ENCODE results near the gene TNFAIP8L2. TPM values are rescaled to one million over a fixed set of nuclear protein-coding genes. Genes with fewer than 3 reads are reported as not detected.

The TNFAIP8L2 gene
- total RNA-seq, 2 experiments from 2014 or later = 33.7 to 38.4 TPM

- Mint-ChIP-seq H3K9me3 (no peaks in the 10 kb centered on the region), H3K4me1 (peaks cover 21% of the 10 kb centered on the region), H3K27me3 (peaks cover 9% of the 10 kb centered on the region), H3K27ac (no peak overlapping the region), H3K4me3 (no peak overlapping the region), H3K36me3 (ENCODE audit: low read depth) (no peaks in the 10 kb centered on the region)
- ChIA-PET CTCF (interaction anchor here (0.5 to 2.9 kb wide), 7 partner anchors 9 to 116 kb away, joined by 3 to 11 read pairs (median 4); partner anchors contain the start of gene TNFAIP8L2), POLR2A (no interaction called here)
- DNase-seq = no peak
Measured at GRCh38 chr1:151134991-151135390, 21.5 kb upstream of the TNFAIP8L2 start.

- Mint-ChIP-seq H3K4me3 (no peak overlapping the region), H3K36me3 (ENCODE audit: low read depth) (no peaks in the 10 kb centered on the region), H3K27ac (no peak overlapping the region), H3K4me1 (peaks cover 18% of the 10 kb centered on the region), H3K27me3 (peaks cover 5% of the 10 kb centered on the region), H3K9me3 (no peaks in the 10 kb centered on the region)
- POLR2A ChIA-PET = interaction anchor here (0.6 kb wide), 1 partner anchor 11 kb away, joined by 4 read pairs; the partner anchor contains the start of gene SEMA6C
- CTCF ChIA-PET = interaction anchor here (1.0 to 2.9 kb wide), 6 partner anchors 8 to 38 kb away, joined by 4 to 11 read pairs (median 4); partner anchors contain the start of gene TNFAIP8L2
- DNase-seq = no peak
Measured at GRCh38 chr1:151135433-151136385, 20.7 kb upstream of the TNFAIP8L2 start.

GRCh38 chr1:151137789-151138188 is 18.7 kb upstream of the TNFAIP8L2 start:
- POLR2A ChIA-PET = no interaction called here

GRCh38 chr1:151142411-151143056 is 13.9 kb upstream of the TNFAIP8L2 start:
- Mint-ChIP-seq H3K36me3 (ENCODE audit: low read depth) (no peaks in the 10 kb centered on the region), H3K4me3 (no peak overlapping the region), H3K9me3 (no peaks in the 10 kb centered on the region), H3K27me3 (peaks cover 15% of the 10 kb centered on the region), H3K4me1 (peaks cover 13% of the 10 kb centered on the region), H3K27ac (no peak overlapping the region)
- DNase-seq = no peak
- CTCF ChIA-PET = interaction anchor here (0.6 to 1.8 kb wide), 8 partner anchors 10 to 119 kb away, joined by 3 to 4 read pairs (median 3); partner anchors contain the start of genes C1orf56 and TNFAIP8L2
- POLR2A ChIA-PET = no interaction called here

More at GRCh38 chr1:151137789-151138188, 18.7 kb upstream of the TNFAIP8L2 start:
- H3K4me3 Mint-ChIP-seq = no peak overlapping the region
- H3K9me3 Mint-ChIP-seq = no peaks in the 10 kb centered on the region
- no peak overlapping the region for H3K27ac Mint-ChIP-seq
- H3K27me3 Mint-ChIP-seq = no peaks in the 10 kb centered on the region
- no peaks in the 10 kb centered on the region for H3K36me3 Mint-ChIP-seq (ENCODE audit: low read depth)
- CTCF ChIA-PET = interaction anchor here (1.2 to 1.4 kb wide), 2 partner anchors 10 to 19 kb away, joined by 3 read pairs; partner anchors contain the start of gene TNFAIP8L2
- peaks cover 8% of the 10 kb centered on the region for H3K4me1 Mint-ChIP-seq
- DNase-seq = no peak

- no peak for DNase-seq
- Mint-ChIP-seq H3K27me3 (peaks cover 15% of the 10 kb centered on the region), H3K9me3 (no peaks in the 10 kb centered on the region), H3K27ac (no peak overlapping the region), H3K36me3 (ENCODE audit: low read depth) (no peaks in the 10 kb centered on the region), H3K4me3 (no peak overlapping the region), H3K4me1 (peaks cover 14% of the 10 kb centered on the region)
- CTCF ChIA-PET = interaction anchor here (0.6 to 1.8 kb wide), 2 partner anchors 14 to 56 kb away, joined by 3 to 4 read pairs; partner anchors contain the start of gene TNFAIP8L2
- POLR2A ChIA-PET = no interaction called here
Measured at GRCh38 chr1:151143057-151143435, 13.4 kb upstream of the TNFAIP8L2 start.

- peaks cover 18% of the 10 kb centered on the region for H3K27me3 Mint-ChIP-seq
- peaks cover 14% of the 10 kb centered on the region for H3K4me1 Mint-ChIP-seq
- no peaks in the 10 kb centered on the region for H3K9me3 Mint-ChIP-seq
- no peaks in the 10 kb centered on the region for H3K36me3 Mint-ChIP-seq (ENCODE audit: low read depth)
- CTCF ChIA-PET = interaction anchor here (0.7 to 1.8 kb wide), 3 partner anchors 9 to 137 kb away, joined by 3 to 4 read pairs (median 4); partner anchors contain the start of gene TNFAIP8L2
- H3K27ac Mint-ChIP-seq = no peak overlapping the region
- no peak for DNase-seq
- POLR2A ChIA-PET = no interaction called here
- no peak overlapping the region for H3K4me3 Mint-ChIP-seq
Measured at GRCh38 chr1:151143986-151144385, 12.5 kb upstream of the TNFAIP8L2 start.

- CTCF ChIA-PET = interaction anchor here (0.7 to 1.3 kb wide), 5 partner anchors 10 to 161 kb away, joined by 3 to 4 read pairs (median 3); no protein-coding TSS in a partner anchor
- Mint-ChIP-seq H3K36me3 (ENCODE audit: low read depth) (no peaks in the 10 kb centered on the region), H3K27me3 (peaks cover 18% of the 10 kb centered on the region), H3K27ac (no peak overlapping the region), H3K4me1 (peaks cover 14% of the 10 kb centered on the region), H3K9me3 (no peaks in the 10 kb centered on the region), H3K4me3 (peak overlapping the region; percentile 0)
- POLR2A ChIA-PET = no interaction called here
- no peak for DNase-seq
Measured at GRCh38 chr1:151144474-151145303, 11.8 kb upstream of the TNFAIP8L2 start.

- peak overlapping the region; percentile 86 for H3K4me3 Mint-ChIP-seq
- POLR2A ChIA-PET = no interaction called here
- DNase-seq = no peak
Measured at GRCh38 chr1:151145304-151146071, 11.0 kb upstream of the TNFAIP8L2 start.

GRCh38 chr1:151146072-151146411 is 10.4 kb upstream of the TNFAIP8L2 start:
- Mint-ChIP-seq H3K36me3 (ENCODE audit: low read depth) (no peaks in the 10 kb centered on the region), H3K9me3 (no peaks in the 10 kb centered on the region), H3K4me1 (peaks cover 14% of the 10 kb centered on the region), H3K4me3 (peak overlapping the region; percentile 86), H3K27me3 (peaks cover 18% of the 10 kb centered on the region), H3K27ac (no peak overlapping the region)
- DNase-seq = no peak
- ChIA-PET POLR2A (interaction anchor here (0.6 kb wide), 1 partner anchor 10 kb away, joined by 4 read pairs; no protein-coding TSS in a partner anchor), CTCF (no interaction called here)

More at GRCh38 chr1:151145304-151146071, 11.0 kb upstream of the TNFAIP8L2 start:
- Mint-ChIP-seq H3K9me3 (no peaks in the 10 kb centered on the region), H3K4me1 (peaks cover 14% of the 10 kb centered on the region), H3K27ac (no peak overlapping the region), H3K27me3 (peaks cover 18% of the 10 kb centered on the region), H3K36me3 (ENCODE audit: low read depth) (no peaks in the 10 kb centered on the region)
- CTCF ChIA-PET = interaction anchor here (0.9 to 1.3 kb wide), 3 partner anchors 10 to 160 kb away, joined by 3 to 4 read pairs (median 3); no protein-coding TSS in a partner anchor

- Mint-ChIP-seq H3K27ac (peak within 1 kb of the TSS; percentile 41), H3K4me3 (peak within 1 kb of the TSS; percentile 86)
- DNase-seq = peak; percentile 90
Measured at GRCh38 chr1:151146412-151147131, 9.9 kb upstream of the TNFAIP8L2 start, which contains the start of gene SEMA6C. SEMA6C (minus strand) TSS chr1:151146631; CDS start chr1:151142621, 4,010 bp downstream.

GRCh38 chr1:151147132-151147503 is 9.3 kb upstream of the TNFAIP8L2 start:
- H3K4me3 Mint-ChIP-seq = peak overlapping the region; percentile 86
- POLR2A ChIA-PET = interaction anchor here (0.5 kb wide), 1 partner anchor 65 kb away, joined by 3 read pairs; no protein-coding TSS in a partner anchor
- H3K4me1 Mint-ChIP-seq = peaks cover 16% of the 10 kb centered on the region
- peak overlapping the region; percentile 41 for H3K27ac Mint-ChIP-seq
- no peaks in the 10 kb centered on the region for H3K9me3 Mint-ChIP-seq
- H3K27me3 Mint-ChIP-seq = peaks cover 18% of the 10 kb centered on the region
- no peak for DNase-seq
- CTCF ChIA-PET = interaction anchor here (0.6 to 1.6 kb wide), 2 partner anchors 9 to 49 kb away, joined by 3 to 9 read pairs; partner anchors contain the start of gene TNFAIP8L2
- H3K36me3 Mint-ChIP-seq (ENCODE audit: low read depth) = no peaks in the 10 kb centered on the region

More at GRCh38 chr1:151146412-151147131, 9.9 kb upstream of the TNFAIP8L2 start, which contains the start of gene SEMA6C:
- ChIA-PET CTCF (interaction anchor here (0.6 to 1.6 kb wide), 2 partner anchors 10 to 49 kb away, joined by 3 to 9 read pairs; partner anchors contain the start of gene TNFAIP8L2), POLR2A (interaction anchor here (0.5 to 0.6 kb wide), 2 partner anchors 11 to 65 kb away, joined by 3 to 4 read pairs; no protein-coding TSS in a partner anchor)
- no peaks in the 10 kb centered on the region for H3K9me3 Mint-ChIP-seq
- no peaks in the 10 kb centered on the region for H3K36me3 Mint-ChIP-seq (ENCODE audit: low read depth)
- H3K4me1 Mint-ChIP-seq = peaks cover 14% of the 10 kb centered on the region
- H3K27me3 Mint-ChIP-seq = peaks cover 18% of the 10 kb centered on the region
